Bronchial epithelial cell (primary cell): ENCODE measurements around the gene MIEF1. TPM values are rescaled to one million over a fixed set of nuclear protein-coding genes. Genes with fewer than 3 reads are reported as not detected.
"Not testable (repeated sequence)": the region's sequence is repeated elsewhere in the genome, so short reads cannot be mapped to it uniquely, and the experiment has no call there.

Experiments
- DNase-seq: peaks from one replicate; pipeline ENCODE4 v3.0.0-alpha.2; 2010; ENCODE audit warnings: low read depth
- FAIRE-seq: peaks from 2 replicates; lab custom pipeline; 2011; peaks lifted over from hg19 to GRCh38; lab: Jason Lieb, UNC
- H3K27me3 ChIP-seq: 2 replicates; pipeline ENCODE4 v1.5.1; 2011; ENCODE audit warnings: low read length; ENCODE audit not compliant: control insufficient read depth, insufficient read depth
- H3K36me3 ChIP-seq: 2 replicates; pipeline ENCODE4 v1.5.1; 2011; ENCODE audit warnings: low read length; ENCODE audit not compliant: control insufficient read depth, insufficient read depth
- H3K4me3 ChIP-seq: 2 replicates; pipeline ENCODE4 v1.5.1; 2011; ENCODE audit warnings: mild to moderate bottlenecking, low read depth, low read length, control low read depth
- total RNA-seq: library from RNA; depleted of rRNA; stranded (reverse); fragments of >200 nt; gene quantifications from 2 replicates; pipeline ENCODE4 v1.2.1, GENCODE V29; 2014
- TF ChIP-seq, protein P1 (sequence below): IDR thresholded peaks from 2 replicates; pipeline ENCODE4 v1.5.1; 2011; ENCODE audit warnings: mild to moderate bottlenecking, moderate library complexity, low read length, control low read depth, inconsistent platforms; ENCODE audit not compliant: insufficient read depth, severe bottlenecking

The MIEF1 gene
- total RNA-seq, 1 donor from 2014 or later, result 23.7 TPM

GRCh38 chr22:39519681-39520225 is 17.7 kb downstream of the MIEF1 start:
- peak; percentile 93 for DNase-seq
- H3K4me3 ChIP-seq, result peak overlapping the region; percentile 91
- H3K36me3 ChIP-seq, result peaks cover 23% of the 10 kb centered on the region
- TF ChIP-seq, protein P1, sequence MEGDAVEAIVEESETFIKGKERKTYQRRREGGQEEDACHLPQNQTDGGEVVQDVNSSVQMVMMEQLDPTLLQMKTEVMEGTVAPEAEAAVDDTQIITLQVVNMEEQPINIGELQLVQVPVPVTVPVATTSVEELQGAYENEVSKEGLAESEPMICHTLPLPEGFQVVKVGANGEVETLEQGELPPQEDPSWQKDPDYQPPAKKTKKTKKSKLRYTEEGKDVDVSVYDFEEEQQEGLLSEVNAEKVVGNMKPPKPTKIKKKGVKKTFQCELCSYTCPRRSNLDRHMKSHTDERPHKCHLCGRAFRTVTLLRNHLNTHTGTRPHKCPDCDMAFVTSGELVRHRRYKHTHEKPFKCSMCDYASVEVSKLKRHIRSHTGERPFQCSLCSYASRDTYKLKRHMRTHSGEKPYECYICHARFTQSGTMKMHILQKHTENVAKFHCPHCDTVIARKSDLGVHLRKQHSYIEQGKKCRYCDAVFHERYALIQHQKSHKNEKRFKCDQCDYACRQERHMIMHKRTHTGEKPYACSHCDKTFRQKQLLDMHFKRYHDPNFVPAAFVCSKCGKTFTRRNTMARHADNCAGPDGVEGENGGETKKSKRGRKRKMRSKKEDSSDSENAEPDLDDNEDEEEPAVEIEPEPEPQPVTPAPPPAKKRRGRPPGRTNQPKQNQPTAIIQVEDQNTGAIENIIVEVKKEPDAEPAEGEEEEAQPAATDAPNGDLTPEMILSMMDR, result peak; percentile 30
- H3K27me3 ChIP-seq, result no peaks in the 10 kb centered on the region
- FAIRE-seq, result no peak

- H3K36me3 ChIP-seq, result peaks cover 16% of the 10 kb centered on the region
- TF ChIP-seq, protein P1, result no peak
- FAIRE-seq (no peak), DNase-seq (no peak)
- peak within 1 kb of the TSS; percentile 91 for H3K4me3 ChIP-seq
- H3K27me3 ChIP-seq, result no peaks in the 10 kb centered on the region
Measured at GRCh38 chr22:39520226-39521105, 18.4 kb downstream of the MIEF1 start, which contains the start of gene ATF4. TSS of gene ATF4 (plus strand) at chr22:39520562. CDS start at chr22:39521446, 884 bp downstream.

DNA sequence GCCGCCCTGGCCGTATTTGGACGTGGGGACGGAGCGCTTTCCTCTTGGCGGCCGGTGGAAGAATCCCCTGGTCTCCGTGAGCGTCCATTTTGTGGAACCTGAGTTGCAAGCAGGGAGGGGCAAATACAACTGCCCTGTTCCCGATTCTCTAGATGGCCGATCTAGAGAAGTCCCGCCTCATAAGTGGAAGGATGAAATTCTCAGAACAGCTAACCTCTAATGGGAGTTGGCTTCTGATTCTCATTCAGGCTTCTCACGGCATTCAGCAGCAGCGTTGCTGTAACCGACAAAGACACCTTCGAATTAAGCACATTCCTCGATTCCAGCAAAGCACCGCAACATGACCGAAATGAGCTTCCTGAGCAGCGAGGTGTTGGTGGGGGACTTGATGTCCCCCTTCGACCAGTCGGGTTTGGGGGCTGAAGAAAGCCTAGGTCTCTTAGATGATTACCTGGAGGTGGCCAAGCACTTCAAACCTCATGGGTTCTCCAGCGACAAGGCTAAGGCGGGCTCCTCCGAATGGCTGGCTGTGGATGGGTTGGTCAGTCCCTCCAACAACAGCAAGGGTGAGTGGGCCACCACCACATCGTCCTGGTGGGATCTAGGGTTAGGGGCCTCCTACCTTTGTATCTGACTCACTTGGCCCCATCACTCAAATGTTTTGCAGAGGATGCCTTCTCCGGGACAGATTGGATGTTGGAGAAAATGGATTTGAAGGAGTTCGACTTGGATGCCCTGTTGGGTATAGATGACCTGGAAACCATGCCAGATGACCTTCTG is 19.2 kb downstream of the MIEF1 start:
- not testable (repeated sequence) for DNase-seq
- FAIRE-seq, result peak; percentile 18

GRCh38 chr22:39522091-39522490 is 20.0 kb downstream of the MIEF1 start:
- peak overlapping the region; percentile 91 for H3K4me3 ChIP-seq
- H3K36me3 ChIP-seq, result peaks cover 14% of the 10 kb centered on the region
- not testable (repeated sequence) for FAIRE-seq, H3K27me3 ChIP-seq, DNase-seq

More for the DNA sequence above, 19.2 kb downstream of the MIEF1 start:
- Histone ChIP-seq H3K4me3 (peak overlapping the region; percentile 91), H3K36me3 (peaks cover 15% of the 10 kb centered on the region)
- not testable (repeated sequence) for H3K27me3 ChIP-seq

GRCh38 chr22:39522567-39523300 is 20.6 kb downstream of the MIEF1 start:
- DNase-seq, result peak; percentile 59
- TF ChIP-seq, protein P1, result no peak

GRCh38 chr22:39524089-39524752 is 22.1 kb downstream of the MIEF1 start:
- DNase-seq (no peak), FAIRE-seq (no peak)
- TF ChIP-seq, protein P1, result no peak
- Histone ChIP-seq H3K36me3 (peaks cover 16% of the 10 kb centered on the region), H3K27me3 (no peaks in the 10 kb centered on the region), H3K4me3 (no peak overlapping the region)

More at GRCh38 chr22:39522567-39523300, 20.6 kb downstream of the MIEF1 start:
- Histone ChIP-seq H3K27me3 (no peaks in the 10 kb centered on the region), H3K36me3 (peaks cover 13% of the 10 kb centered on the region), H3K4me3 (peak overlapping the region; percentile 91)
- no peak for FAIRE-seq
